ENCODE measurements around the gene KCTD20. TPM values are rescaled to one million over a fixed set of nuclear protein-coding genes. Genes with fewer than 3 reads are reported as not detected.

The KCTD20 gene
- total RNA-seq, 1 donor from 2014 or later = 55.2 TPM

DNA sequence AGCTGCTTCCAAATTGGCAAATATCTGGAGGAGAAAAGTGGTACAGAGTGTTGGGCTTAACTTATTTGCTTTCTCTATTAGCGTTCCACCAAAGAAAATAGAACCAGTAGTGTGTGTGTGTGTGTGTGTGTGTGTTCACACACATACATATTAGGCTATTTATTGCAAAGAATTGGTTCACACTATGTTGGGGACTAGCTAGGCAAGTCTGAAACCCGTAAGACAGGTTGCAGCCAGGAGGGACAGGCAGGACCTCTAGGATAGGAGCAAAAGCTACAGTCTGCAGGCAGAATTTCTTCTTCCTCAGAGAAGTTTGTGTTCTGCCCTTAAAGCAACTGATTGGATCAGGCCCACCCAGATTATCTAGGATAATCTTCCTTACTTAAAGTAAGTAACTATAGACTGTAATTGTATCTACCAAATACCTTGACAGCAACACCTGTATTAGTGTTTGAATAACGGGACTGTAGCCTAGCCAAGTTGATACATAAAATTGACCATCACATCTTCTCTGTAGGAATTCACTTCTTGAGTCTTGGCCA lies 12.8 kb downstream of the KCTD20 start:
- no peak for DNase-seq (ENCODE audit: low read depth)
- Histone ChIP-seq H3K4me3 (ENCODE audit: low read depth, low read length) (no peak overlapping the region), H3K27me3 (ENCODE audit: control insufficient read depth, insufficient read depth, low read length) (no peaks in the 10 kb centered on the region), H3K36me3 (ENCODE audit: control insufficient read depth, insufficient read depth, low read length) (no peaks in the 10 kb centered on the region)
- TF ChIP-seq, protein P1, sequence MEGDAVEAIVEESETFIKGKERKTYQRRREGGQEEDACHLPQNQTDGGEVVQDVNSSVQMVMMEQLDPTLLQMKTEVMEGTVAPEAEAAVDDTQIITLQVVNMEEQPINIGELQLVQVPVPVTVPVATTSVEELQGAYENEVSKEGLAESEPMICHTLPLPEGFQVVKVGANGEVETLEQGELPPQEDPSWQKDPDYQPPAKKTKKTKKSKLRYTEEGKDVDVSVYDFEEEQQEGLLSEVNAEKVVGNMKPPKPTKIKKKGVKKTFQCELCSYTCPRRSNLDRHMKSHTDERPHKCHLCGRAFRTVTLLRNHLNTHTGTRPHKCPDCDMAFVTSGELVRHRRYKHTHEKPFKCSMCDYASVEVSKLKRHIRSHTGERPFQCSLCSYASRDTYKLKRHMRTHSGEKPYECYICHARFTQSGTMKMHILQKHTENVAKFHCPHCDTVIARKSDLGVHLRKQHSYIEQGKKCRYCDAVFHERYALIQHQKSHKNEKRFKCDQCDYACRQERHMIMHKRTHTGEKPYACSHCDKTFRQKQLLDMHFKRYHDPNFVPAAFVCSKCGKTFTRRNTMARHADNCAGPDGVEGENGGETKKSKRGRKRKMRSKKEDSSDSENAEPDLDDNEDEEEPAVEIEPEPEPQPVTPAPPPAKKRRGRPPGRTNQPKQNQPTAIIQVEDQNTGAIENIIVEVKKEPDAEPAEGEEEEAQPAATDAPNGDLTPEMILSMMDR (IDR thresholded peaks at IDR 0.05; ENCODE audit: insufficient read depth, low read length, poor library complexity, severe bottlenecking) = no peak

DNA sequence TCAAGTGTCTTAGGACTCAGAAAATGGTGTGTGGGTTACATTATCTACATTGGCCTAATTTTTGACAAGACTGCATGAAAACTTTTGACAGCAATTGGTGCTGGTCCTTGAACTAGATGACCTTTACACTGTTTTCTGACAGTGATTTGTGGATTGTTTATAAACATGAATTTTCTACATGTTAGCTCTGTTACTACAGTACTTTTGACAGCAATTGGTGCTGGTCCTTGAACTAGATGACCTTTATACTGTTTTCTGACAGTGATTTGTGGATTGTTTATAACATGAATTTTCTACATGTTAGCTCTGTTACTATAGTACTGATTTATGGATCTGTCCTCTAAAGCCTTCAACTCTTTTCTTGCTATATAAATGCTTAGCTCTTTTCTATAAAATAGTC lies 16.7 kb downstream of the KCTD20 start:
- Histone ChIP-seq H3K36me3 (ENCODE audit: control insufficient read depth, insufficient read depth, low read length) (no peaks in the 10 kb centered on the region), H3K4me3 (ENCODE audit: low read depth, low read length) (no peak overlapping the region), H3K27me3 (ENCODE audit: control insufficient read depth, insufficient read depth, low read length) (no peaks in the 10 kb centered on the region)
- DNase-seq (ENCODE audit: low read depth) = no peak
- TF ChIP-seq, protein P1 (IDR thresholded peaks at IDR 0.05; ENCODE audit: insufficient read depth, low read length, poor library complexity, severe bottlenecking) = no peak

DNA sequence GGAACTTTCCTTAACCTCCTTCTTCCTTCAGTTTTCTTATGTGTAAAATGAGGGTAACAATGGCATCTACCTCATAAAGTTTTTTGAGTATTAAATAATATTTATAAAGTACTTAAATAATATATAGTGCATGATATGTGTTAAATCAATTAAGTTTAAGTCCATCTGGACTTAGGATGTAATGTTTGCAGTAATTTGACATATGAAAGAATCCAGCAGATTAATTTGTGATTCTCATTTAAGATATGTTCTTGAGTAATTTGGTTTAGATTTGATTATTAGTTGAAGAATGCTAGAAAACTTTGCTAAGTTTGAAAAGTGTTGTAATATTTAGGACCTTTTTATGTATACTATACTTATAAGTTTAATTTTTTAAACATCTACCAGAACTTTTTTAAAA lies 18.1 kb downstream of the KCTD20 start:
- Histone ChIP-seq H3K4me3 (ENCODE audit: low read depth, low read length) (no peak overlapping the region), H3K27me3 (ENCODE audit: control insufficient read depth, insufficient read depth, low read length) (no peaks in the 10 kb centered on the region), H3K36me3 (ENCODE audit: control insufficient read depth, insufficient read depth, low read length) (no peaks in the 10 kb centered on the region)
- TF ChIP-seq, protein P1 (IDR thresholded peaks at IDR 0.05; ENCODE audit: insufficient read depth, low read length, poor library complexity, severe bottlenecking) = no peak
- no peak for DNase-seq (ENCODE audit: low read depth)

DNA sequence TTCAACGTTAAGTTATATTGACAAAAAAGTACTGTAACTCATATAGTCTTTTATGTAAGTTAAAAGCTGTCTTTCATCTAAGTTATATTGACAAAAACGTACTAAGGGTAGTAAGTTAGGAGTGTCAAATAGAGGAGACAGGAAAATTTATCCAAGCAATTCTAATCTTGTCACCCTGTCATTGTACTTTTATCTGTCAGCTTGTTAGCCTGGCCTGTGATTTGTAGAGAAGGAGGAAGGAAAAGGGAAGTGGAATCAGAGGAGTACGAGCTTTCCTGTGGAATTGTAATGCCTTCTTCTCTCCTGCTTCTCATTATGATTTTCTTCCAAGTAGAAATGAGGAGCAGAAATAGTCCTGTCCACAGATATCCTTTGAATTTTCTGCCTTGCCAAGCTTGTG lies 18.8 kb downstream of the KCTD20 start:
- H3K27me3 ChIP-seq (ENCODE audit: control insufficient read depth, insufficient read depth, low read length) = no peaks in the 10 kb centered on the region
- no peaks in the 10 kb centered on the region for H3K36me3 ChIP-seq (ENCODE audit: control insufficient read depth, insufficient read depth, low read length)
- no peak for DNase-seq (ENCODE audit: low read depth)
- no peak overlapping the region for H3K4me3 ChIP-seq (ENCODE audit: low read depth, low read length)
- TF ChIP-seq, protein P1 (IDR thresholded peaks at IDR 0.05; ENCODE audit: insufficient read depth, low read length, poor library complexity, severe bottlenecking) = no peak

DNA sequence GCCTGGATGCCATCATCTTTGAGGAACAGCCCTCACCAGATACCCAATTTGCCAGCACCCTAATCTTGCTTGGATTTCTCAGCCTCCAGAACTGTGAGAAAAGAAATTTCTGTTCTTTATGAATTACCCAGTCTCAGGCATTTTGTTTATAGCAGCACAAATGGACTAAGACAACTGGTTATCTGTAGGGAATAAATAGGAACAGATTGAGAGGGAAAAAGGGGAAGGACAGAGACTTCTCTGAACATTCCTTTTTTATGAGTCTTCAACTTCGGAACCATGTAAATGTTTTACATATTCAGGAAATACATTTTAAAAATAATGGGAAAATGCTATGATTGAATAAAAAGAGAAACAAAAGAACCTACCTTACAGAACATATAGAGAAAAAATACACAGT lies 20.9 kb downstream of the KCTD20 start:
- Histone ChIP-seq H3K27me3 (ENCODE audit: control insufficient read depth, insufficient read depth, low read length) (no peaks in the 10 kb centered on the region), H3K36me3 (ENCODE audit: control insufficient read depth, insufficient read depth, low read length) (no peaks in the 10 kb centered on the region), H3K4me3 (ENCODE audit: low read depth, low read length) (no peak overlapping the region)
- DNase-seq (ENCODE audit: low read depth) = no peak
- TF ChIP-seq, protein P1 (IDR thresholded peaks at IDR 0.05; ENCODE audit: insufficient read depth, low read length, poor library complexity, severe bottlenecking) = no peak

DNA sequence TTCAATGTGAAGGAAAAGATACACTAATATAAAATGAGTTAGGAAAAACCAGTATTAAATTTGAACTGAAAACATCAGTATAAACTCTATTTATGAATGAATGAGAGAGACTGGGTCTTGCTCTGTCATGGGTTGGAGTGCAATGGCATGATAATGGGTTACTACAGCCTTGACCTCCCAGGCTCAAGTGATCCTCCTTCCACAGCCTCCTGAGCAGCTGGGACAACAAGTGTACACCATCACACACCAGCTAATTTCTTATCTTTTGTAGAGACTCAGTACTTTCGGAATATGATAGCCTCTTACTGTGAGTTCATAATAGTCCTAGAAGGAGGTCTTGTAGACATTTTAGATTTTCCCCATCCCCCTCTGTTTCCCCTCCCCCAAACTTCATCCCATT lies 21.4 kb downstream of the KCTD20 start:
- no peaks in the 10 kb centered on the region for H3K36me3 ChIP-seq (ENCODE audit: control insufficient read depth, insufficient read depth, low read length)
- no peak overlapping the region for H3K4me3 ChIP-seq (ENCODE audit: low read depth, low read length)
- no peaks in the 10 kb centered on the region for H3K27me3 ChIP-seq (ENCODE audit: control insufficient read depth, insufficient read depth, low read length)
- no peak for DNase-seq (ENCODE audit: low read depth)
- TF ChIP-seq, protein P1 (IDR thresholded peaks at IDR 0.05; ENCODE audit: insufficient read depth, low read length, poor library complexity, severe bottlenecking) = no peak

Data from kidney epithelial cell (primary cell).